CD8-positive, alpha-beta memory T cell (primary cell): ENCODE results near the gene ZNF221. TPM values are rescaled to one million over a fixed set of nuclear protein-coding genes. Genes with fewer than 3 reads are reported as not detected.
A peak's percentile ranks its signal among the peaks of the same experiment; 100 is the strongest.

Experiments
- CTCF ChIA-PET: fragments of 350-600 bp; sonication (Branson Sonifier 250); formaldehyde crosslinking; loops from one replicate; lab custom pipeline; 2021; ENCODE audit warnings: antibody characterized with exemption; lab: Charles Lee
- POLR2A ChIA-PET: fragments of 350-600 bp; sonication (Branson Sonifier 250); formaldehyde crosslinking; loops from one replicate; lab custom pipeline; 2021; ENCODE audit warnings: antibody characterized with exemption; lab: Charles Lee
- DNase-seq, 5 donors: peaks; one replicate each; pipeline versions ENCODE4 v3.0.0 to v3.0.0-alpha.2; 2020 to 2022; ENCODE audit warnings: mixed read lengths in 1 of 5
- H3K27ac ChIP-seq: one replicate; pipeline ENCODE4 v1.7.0; 2013; ENCODE audit warnings: low read depth, mild to moderate bottlenecking, low read length, moderate library complexity
- H3K27me3 ChIP-seq: 2 replicates; pipeline ENCODE4 v1.7.0; 2013; ENCODE audit warnings: low read length, mild to moderate bottlenecking; ENCODE audit not compliant: insufficient read depth, poor library complexity, severe bottlenecking
- H3K36me3 ChIP-seq: 2 replicates; pipeline ENCODE4 v1.7.0; 2013; ENCODE audit warnings: mild to moderate bottlenecking, low read length, moderate library complexity; ENCODE audit not compliant: insufficient read depth
- H3K4me1 ChIP-seq: 2 replicates; pipeline ENCODE4 v1.7.0; 2013; ENCODE audit warnings: mild to moderate bottlenecking, low read length, moderate library complexity; ENCODE audit not compliant: insufficient read depth
- H3K4me3 ChIP-seq: 2 replicates; pipeline ENCODE4 v1.7.0; 2013; ENCODE audit warnings: mild to moderate bottlenecking, low read length
- H3K9me3 ChIP-seq: 2 replicates; pipeline ENCODE4 v1.7.0; 2013; ENCODE audit warnings: mild to moderate bottlenecking, low read length
- H3K27ac Mint-ChIP-seq, 8 donors: one replicate each; pipeline ENCODE4 v1.8.0; 2020 to 2021; ENCODE audit warnings: mixed read lengths in 8 of 8, mild to moderate bottlenecking in 6 of 8, inconsistent platforms in 3 of 8, moderate library complexity in 3 of 8
- H3K27me3 Mint-ChIP-seq, 2 donors: one replicate each; pipeline ENCODE4 v1.8.0; 2020 to 2021; ENCODE audit warnings: mixed read lengths in 2 of 2, mild to moderate bottlenecking in 1 of 2, moderate library complexity in 1 of 2
- H3K36me3 Mint-ChIP-seq, 3 donors: one replicate each; pipeline ENCODE4 v1.8.0; 2020 to 2021; ENCODE audit warnings: mixed read lengths in 3 of 3, inconsistent platforms in 1 of 3, mild to moderate bottlenecking in 1 of 3
- H3K4me1 Mint-ChIP-seq, 3 donors: one replicate each; pipeline ENCODE4 v1.8.0; 2020 to 2021; ENCODE audit warnings: mixed read lengths in 3 of 3, inconsistent platforms in 1 of 3, mild to moderate bottlenecking in 1 of 3
- H3K4me3 Mint-ChIP-seq, 7 donors: one replicate each; pipeline ENCODE4 v1.8.0; 2020 to 2021; ENCODE audit warnings: mixed read lengths in 7 of 7, mild to moderate bottlenecking in 6 of 7, moderate library complexity in 4 of 7, inconsistent platforms in 2 of 7
- H3K9me3 Mint-ChIP-seq, 5 donors: one replicate each; pipeline ENCODE4 v1.8.0; 2020 to 2022; ENCODE audit warnings: mixed read lengths in 5 of 5, mild to moderate bottlenecking in 3 of 5, moderate library complexity in 2 of 5, inconsistent platforms in 1 of 5
- polyA plus RNA-seq: library from polyadenylated mRNA; unstranded; fragments of 300-500 nt; fragmentation: Illumina TruSeq; gene quantifications from one replicate; pipeline ENCODE4 v1.2.3, GENCODE V29; 2021
- total RNA-seq, 2 experiments: library from RNA; stranded (reverse); gene quantifications; one replicate each; pipeline ENCODE4 v1.2.3, GENCODE V29; 2021

ZNF221 gene
- total RNA-seq (1 to 10 TPM; 1.7 to 1.8 TPM), polyA plus RNA-seq (3.3 TPM)

DNA sequence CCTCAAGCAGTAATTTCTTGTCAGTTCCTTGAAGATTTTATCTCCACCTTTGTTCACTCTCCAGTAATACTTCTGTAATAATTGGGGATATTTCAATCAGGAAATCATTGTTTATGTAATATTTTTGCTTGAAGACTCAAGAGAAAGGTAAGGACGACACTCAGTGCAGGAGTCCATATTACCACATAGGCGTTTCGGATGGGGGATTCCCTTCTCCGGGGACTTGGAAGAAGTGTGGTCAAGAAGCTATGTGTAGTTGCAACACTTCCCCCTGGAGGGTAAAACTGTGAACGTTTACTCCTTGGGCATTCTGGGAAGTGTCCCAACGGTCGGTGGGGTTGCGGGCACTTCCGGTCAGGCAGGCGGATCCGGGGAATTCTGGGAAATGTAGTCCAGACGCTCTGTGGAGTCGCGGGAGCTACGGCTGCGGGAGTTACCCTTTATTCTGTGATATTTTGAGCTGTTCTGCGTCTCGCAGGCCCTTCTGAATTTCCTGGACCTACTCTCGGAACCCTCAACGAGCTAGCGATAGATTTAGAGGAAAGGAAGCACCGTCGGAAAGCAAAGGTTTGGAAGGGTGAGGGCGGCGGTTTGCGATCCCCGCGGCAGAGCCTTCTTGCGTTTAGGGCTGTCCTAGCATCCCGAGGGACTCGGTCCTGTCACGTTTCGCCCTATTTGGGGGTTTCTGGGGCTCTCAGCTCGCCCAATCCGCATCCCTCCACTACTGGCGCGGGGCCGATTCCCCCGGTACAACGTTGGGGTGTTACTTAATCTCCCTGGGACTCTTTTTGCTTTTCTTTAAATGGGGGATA, at the start of gene ZNF221:
Gene ZNF221 (plus strand): TSS at position 395 of the 812 bp plus-strand sequence. CDS start 11,499 bp downstream, outside the sequence.
- H3K4me1 Mint-ChIP-seq: peaks cover 11 to 15% (median 13%) of the 10 kb centered on the region in 3 donors
- H3K4me1 ChIP-seq: no peaks in the 10 kb centered on the region
- H3K27me3 Mint-ChIP-seq: peaks cover 18 to 37% of the 10 kb centered on the region in 2 donors
- ChIA-PET CTCF (interaction anchor here (2.1 kb wide), 1 partner anchor 16 kb away, joined by 8 read pairs; the partner anchor contains the start of gene ZNF45), POLR2A (no interaction called here)
- H3K27me3 ChIP-seq: no peaks in the 10 kb centered on the region
- peak within 1 kb of the TSS; percentile 34 for H3K27ac ChIP-seq
- peak; percentile 21 to 64 (median 42) for DNase-seq
- peak within 1 kb of the TSS; percentile 89 to 98 (median 97) for H3K4me3 Mint-ChIP-seq
- no peaks in the 10 kb centered on the region for H3K9me3 ChIP-seq
- peaks cover 26 to 63% (median 41%) of the 10 kb centered on the region in 5 donors for H3K9me3 Mint-ChIP-seq
- H3K27ac Mint-ChIP-seq: peak within 1 kb of the TSS; percentile 23 to 92 (median 80)
- no peaks in the 10 kb centered on the region for H3K36me3 ChIP-seq
- H3K4me3 ChIP-seq: peak within 1 kb of the TSS; percentile 80
- H3K36me3 Mint-ChIP-seq: peaks cover 9 to 59% (median 11%) of the 10 kb centered on the region in 3 donors

DNA sequence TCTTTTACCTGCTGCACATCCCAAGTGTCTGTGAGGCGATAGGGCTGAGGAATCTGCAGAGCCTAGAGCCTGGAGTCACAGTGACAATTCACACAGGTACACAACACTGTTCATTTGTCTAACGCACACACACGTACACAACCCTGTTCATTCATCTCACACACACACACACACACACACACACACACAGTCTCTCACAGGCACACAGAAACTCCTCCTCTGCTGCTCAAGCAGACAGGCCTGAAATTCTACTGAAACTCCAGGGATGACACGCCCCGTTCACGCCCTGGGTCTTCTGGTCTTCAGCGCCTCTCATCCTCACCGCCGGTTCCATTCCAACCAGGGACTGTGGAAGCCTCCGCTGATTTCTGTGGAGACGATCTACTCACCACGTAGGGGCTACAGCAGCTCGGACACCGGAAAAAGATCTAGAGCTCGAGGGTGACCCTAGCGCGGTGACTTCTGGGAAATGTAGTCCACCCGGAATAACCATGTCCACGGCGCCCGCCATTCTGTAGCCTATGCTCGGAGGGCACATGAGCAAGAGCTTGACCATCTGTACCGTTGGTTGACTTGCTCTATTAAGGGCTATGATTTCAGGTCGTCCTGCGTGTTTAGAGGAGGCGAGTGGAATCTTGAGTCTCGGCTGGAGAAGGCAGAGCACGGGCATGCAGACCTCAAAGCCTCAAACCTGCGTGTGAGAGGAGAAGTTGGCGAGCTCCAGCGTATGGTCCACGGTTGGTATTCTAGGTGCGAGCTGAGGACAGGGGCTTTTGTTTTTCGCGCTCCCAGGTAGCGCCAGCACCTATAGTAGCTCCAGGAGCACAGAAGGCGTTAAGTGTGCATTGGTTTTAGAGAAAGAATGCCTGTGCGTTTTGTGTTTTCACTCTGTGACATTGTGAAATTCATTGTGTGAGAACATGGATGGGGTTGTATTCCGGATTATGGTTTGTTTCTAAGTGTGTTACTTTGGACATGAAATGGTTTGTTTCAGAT, 49.3 kb upstream of the ZNF221 start:
- H3K27ac ChIP-seq: no peak overlapping the region
- Mint-ChIP-seq H3K27ac (peak overlapping the region in 7 of 8 donors; percentile 47 to 87 (median 63)), H3K27me3 (no peaks in the 10 kb centered on the region), H3K36me3 (peaks cover 19 to 81% (median 47%) of the 10 kb centered on the region in 3 donors), H3K9me3 (peaks cover 49 to 85% (median 66%) of the 10 kb centered on the region in 5 donors), H3K4me1 (peaks cover 15 to 26% (median 23%) of the 10 kb centered on the region in 3 donors), H3K4me3 (peak overlapping the region; percentile 85 to 93 (median 89))
- H3K9me3 ChIP-seq: peaks cover 11% of the 10 kb centered on the region
- ChIA-PET CTCF (no interaction called here), POLR2A (no interaction called here)
- peaks cover 11% of the 10 kb centered on the region for H3K4me1 ChIP-seq
- DNase-seq: peak; percentile 39 to 68 (median 50)
- H3K4me3 ChIP-seq: peak overlapping the region; percentile 82
- no peaks in the 10 kb centered on the region for H3K27me3 ChIP-seq
- H3K36me3 ChIP-seq: no peaks in the 10 kb centered on the region

DNA sequence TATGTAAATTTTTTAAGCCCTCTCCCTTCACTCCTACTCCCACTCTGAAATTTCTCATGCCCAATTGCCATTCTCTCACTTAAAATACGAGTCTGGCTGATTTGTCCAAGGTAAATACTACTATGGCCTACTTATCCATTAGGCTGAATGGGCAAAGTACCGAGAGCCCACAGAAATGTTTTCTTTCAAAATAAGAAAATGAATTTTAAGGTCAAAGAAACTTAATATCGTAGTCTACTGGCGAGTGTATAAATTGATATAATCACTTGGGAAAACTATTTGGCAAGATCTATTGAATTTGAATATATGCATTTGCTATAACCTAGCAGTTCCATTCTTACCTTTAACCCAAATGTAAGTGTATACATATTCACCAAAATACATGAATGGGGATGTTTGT, 48.6 kb upstream of the ZNF221 start:
- Histone ChIP-seq H3K36me3 (no peaks in the 10 kb centered on the region), H3K4me1 (peaks cover 11% of the 10 kb centered on the region), H3K27ac (no peak overlapping the region), H3K27me3 (no peaks in the 10 kb centered on the region), H3K9me3 (peaks cover 10% of the 10 kb centered on the region), H3K4me3 (peak overlapping the region; percentile 82)
- POLR2A ChIA-PET: no interaction called here
- Mint-ChIP-seq H3K4me1 (peaks cover 15 to 26% (median 23%) of the 10 kb centered on the region in 3 donors), H3K9me3 (peaks cover 51 to 87% (median 68%) of the 10 kb centered on the region in 5 donors), H3K4me3 (peak overlapping the region; percentile 85 to 93 (median 89)), H3K36me3 (peaks cover 19 to 82% (median 46%) of the 10 kb centered on the region in 3 donors), H3K27ac (peak overlapping the region in 1 of 8 donors; percentile 49), H3K27me3 (no peaks in the 10 kb centered on the region)
- DNase-seq: no peak
- CTCF ChIA-PET: no interaction called here

GRCh38 chr19:43905897-43906296, 45.1 kb upstream of the ZNF221 start:
- Mint-ChIP-seq H3K4me1 (peaks cover 14 to 17% (median 16%) of the 10 kb centered on the region in 3 donors), H3K27me3 (no peaks in the 10 kb centered on the region), H3K36me3 (peaks cover 5 to 82% (median 24%) of the 10 kb centered on the region in 3 donors), H3K4me3 (no peak overlapping the region), H3K9me3 (peaks cover 61 to 92% (median 80%) of the 10 kb centered on the region in 5 donors), H3K27ac (no peak overlapping the region)
- Histone ChIP-seq H3K9me3 (peaks cover 24% of the 10 kb centered on the region), H3K27ac (no peak overlapping the region), H3K4me3 (no peak overlapping the region), H3K4me1 (peaks cover 11% of the 10 kb centered on the region), H3K27me3 (no peaks in the 10 kb centered on the region), H3K36me3 (no peaks in the 10 kb centered on the region)
- CTCF ChIA-PET: no interaction called here
- no peak for DNase-seq
- POLR2A ChIA-PET: no interaction called here

GRCh38 chr19:43906774-43907173, 44.3 kb upstream of the ZNF221 start:
- no peak for DNase-seq
- no peak overlapping the region for H3K27ac Mint-ChIP-seq
- H3K36me3 Mint-ChIP-seq: peaks cover 5 to 79% (median 20%) of the 10 kb centered on the region in 3 donors
- H3K27me3 ChIP-seq: no peaks in the 10 kb centered on the region
- no peak overlapping the region for H3K27ac ChIP-seq
- peaks cover 7 to 8% (median 8%) of the 10 kb centered on the region in 3 donors for H3K4me1 Mint-ChIP-seq
- peaks cover 5% of the 10 kb centered on the region for H3K4me1 ChIP-seq
- POLR2A ChIA-PET: no interaction called here
- CTCF ChIA-PET: no interaction called here
- H3K9me3 ChIP-seq: peaks cover 30% of the 10 kb centered on the region
- no peaks in the 10 kb centered on the region for H3K36me3 ChIP-seq
- no peaks in the 10 kb centered on the region for H3K27me3 Mint-ChIP-seq
- no peak overlapping the region for H3K4me3 ChIP-seq
- H3K9me3 Mint-ChIP-seq: peaks cover 69 to 94% (median 87%) of the 10 kb centered on the region in 5 donors
- no peak overlapping the region for H3K4me3 Mint-ChIP-seq

DNA sequence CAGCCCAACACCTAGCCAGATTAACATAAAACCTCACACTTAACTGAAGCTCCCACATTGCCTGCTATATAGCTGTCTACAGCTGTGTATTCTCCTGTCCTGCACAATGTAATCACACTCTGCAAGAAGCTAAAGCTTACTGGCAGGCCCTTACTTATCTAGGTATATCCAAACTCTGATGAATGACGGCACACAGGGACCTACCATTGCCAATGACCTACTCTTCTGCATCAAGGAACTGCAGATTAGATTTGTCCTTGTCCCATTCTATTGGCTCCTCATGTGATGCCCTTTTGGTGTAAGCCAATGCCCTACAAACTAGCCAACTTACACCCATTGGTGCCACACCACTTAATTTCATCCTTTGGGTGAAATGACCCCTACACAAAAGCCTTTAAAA, 42.4 kb upstream of the ZNF221 start:
- H3K4me3 ChIP-seq: no peak overlapping the region
- H3K9me3 ChIP-seq: peaks cover 47% of the 10 kb centered on the region
- H3K4me3 Mint-ChIP-seq: no peak overlapping the region
- no peaks in the 10 kb centered on the region for H3K27me3 Mint-ChIP-seq
- H3K36me3 Mint-ChIP-seq: peaks cover 7 to 83% (median 24%) of the 10 kb centered on the region in 3 donors
- ChIA-PET POLR2A (no interaction called here), CTCF (no interaction called here)
- no peak overlapping the region for H3K27ac Mint-ChIP-seq
- DNase-seq: no peak
- no peaks in the 10 kb centered on the region for H3K27me3 ChIP-seq
- peaks cover 2% of the 10 kb centered on the region for H3K36me3 ChIP-seq
- no peaks in the 10 kb centered on the region for H3K4me1 ChIP-seq
- no peaks in the 10 kb centered on the region for H3K4me1 Mint-ChIP-seq
- H3K27ac ChIP-seq: no peak overlapping the region
- H3K9me3 Mint-ChIP-seq: peaks cover 74 to 97% (median 93%) of the 10 kb centered on the region in 5 donors

DNA sequence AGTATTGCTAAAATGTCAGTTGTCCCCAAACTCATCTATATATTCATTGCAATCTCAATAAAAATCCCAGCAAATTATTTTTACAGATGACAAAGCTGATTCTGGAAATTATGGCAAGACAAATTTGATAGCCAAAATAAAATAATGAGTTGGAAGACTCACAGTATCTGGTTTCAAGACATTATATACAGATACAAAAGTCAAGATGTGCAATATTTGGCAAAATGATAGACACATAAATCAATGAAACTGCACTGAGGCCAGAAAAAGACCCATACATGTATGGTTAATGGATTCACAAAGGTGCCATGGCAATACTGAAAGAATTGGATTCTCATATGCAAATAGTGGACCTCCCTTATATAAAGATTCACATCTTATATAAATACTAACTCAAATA, 40.1 kb upstream of the ZNF221 start:
- Histone ChIP-seq H3K27me3 (no peaks in the 10 kb centered on the region), H3K27ac (no peak overlapping the region), H3K4me3 (no peak overlapping the region), H3K4me1 (no peaks in the 10 kb centered on the region), H3K9me3 (peaks cover 65% of the 10 kb centered on the region), H3K36me3 (peaks cover 24% of the 10 kb centered on the region)
- CTCF ChIA-PET: no interaction called here
- Mint-ChIP-seq H3K9me3 (peaks cover 76 to 100% (median 96%) of the 10 kb centered on the region in 5 donors), H3K27ac (no peak overlapping the region), H3K4me3 (no peak overlapping the region), H3K36me3 (peaks cover 17 to 87% (median 39%) of the 10 kb centered on the region in 3 donors), H3K4me1 (no peaks in the 10 kb centered on the region), H3K27me3 (no peaks in the 10 kb centered on the region)
- POLR2A ChIA-PET: no interaction called here
- DNase-seq: no peak
